ENCODE results near the gene PRKCA.

PRKCA gene

GRCh38 chr17:66364990-66365490 is 62.6 kb downstream of the PRKCA start:
- Histone ChIP-seq H3K9me3 (ENCODE audit: insufficient read depth, low read length) (no peaks in the 10 kb centered on the region), H3K79me2 (ENCODE audit: low read length) (no peaks in the 10 kb centered on the region), H3K4me2 (ENCODE audit: low read length) (peak overlapping the region; percentile 65), H3K27ac (ENCODE audit: low read length) (no peak overlapping the region), H3K9ac (ENCODE audit: low read length) (no peak overlapping the region), H3K36me3 (replicated peaks; ENCODE audit: low read depth, low read length) (no peaks in the 10 kb centered on the region), H3K27me3 (ENCODE audit: low read depth, low read length) (peaks cover 13% of the 10 kb centered on the region), H3K4me1 (ENCODE audit: low read length) (peaks cover 12% of the 10 kb centered on the region), H4K20me1 (ENCODE audit: insufficient read depth, low read length) (no peaks in the 10 kb centered on the region), H3K4me3 (ENCODE audit: low read length) (peak overlapping the region; percentile 47), H2AFZ (ENCODE audit: low read depth, low read length) (no peak overlapping the region)
- TF ChIP-seq EZH2phosphoT487 (IDR thresholded peaks at IDR 0.05; ENCODE audit: low read depth) (no peak), CTCF (IDR thresholded peaks at IDR 0.05; ENCODE audit: low read depth, low read length) (no peak)

DNA sequence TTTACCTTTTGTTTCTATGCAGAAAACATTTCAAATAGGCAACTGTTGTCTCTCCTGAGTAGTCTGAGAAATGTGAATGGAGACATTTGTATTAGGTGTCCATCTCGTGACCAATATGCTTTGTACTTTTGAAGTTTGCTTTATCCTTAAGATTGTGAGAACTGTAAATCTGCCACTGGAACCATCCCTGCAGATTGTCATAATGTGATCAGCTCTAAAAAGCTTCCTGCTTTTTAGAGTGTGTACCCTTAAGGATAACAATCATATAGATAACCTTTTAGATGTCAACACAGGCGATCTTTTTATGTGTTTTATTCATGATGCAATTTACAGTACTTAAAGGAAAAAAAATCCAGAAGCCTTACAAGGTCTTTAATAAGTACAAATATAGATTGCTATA is 63.5 kb downstream of the PRKCA start:
- TF ChIP-seq CTCF (IDR thresholded peaks at IDR 0.05; ENCODE audit: low read depth, low read length): no peak
- no peak for TF ChIP-seq EZH2phosphoT487 (IDR thresholded peaks at IDR 0.05; ENCODE audit: low read depth)
- Histone ChIP-seq H3K79me2 (ENCODE audit: low read length) (no peaks in the 10 kb centered on the region), H2AFZ (ENCODE audit: low read depth, low read length) (no peak overlapping the region), H3K36me3 (replicated peaks; ENCODE audit: low read depth, low read length) (no peaks in the 10 kb centered on the region), H3K27me3 (ENCODE audit: low read depth, low read length) (peaks cover 13% of the 10 kb centered on the region), H3K9ac (ENCODE audit: low read length) (no peak overlapping the region), H3K9me3 (ENCODE audit: insufficient read depth, low read length) (no peaks in the 10 kb centered on the region), H3K27ac (ENCODE audit: low read length) (no peak overlapping the region), H3K4me1 (ENCODE audit: low read length) (peaks cover 12% of the 10 kb centered on the region), H3K4me2 (ENCODE audit: low read length) (no peak overlapping the region), H3K4me3 (ENCODE audit: low read length) (no peak overlapping the region), H4K20me1 (ENCODE audit: insufficient read depth, low read length) (no peaks in the 10 kb centered on the region)

GRCh38 chr17:66367107-66367506 is 64.7 kb downstream of the PRKCA start:
- Histone ChIP-seq H2AFZ (ENCODE audit: low read depth, low read length) (no peak overlapping the region), H3K27me3 (ENCODE audit: low read depth, low read length) (peaks cover 13% of the 10 kb centered on the region), H3K4me1 (ENCODE audit: low read length) (peaks cover 12% of the 10 kb centered on the region), H4K20me1 (ENCODE audit: insufficient read depth, low read length) (no peaks in the 10 kb centered on the region), H3K4me3 (ENCODE audit: low read length) (no peak overlapping the region), H3K79me2 (ENCODE audit: low read length) (no peaks in the 10 kb centered on the region), H3K9me3 (ENCODE audit: insufficient read depth, low read length) (no peaks in the 10 kb centered on the region), H3K4me2 (ENCODE audit: low read length) (no peak overlapping the region), H3K36me3 (replicated peaks; ENCODE audit: low read depth, low read length) (no peaks in the 10 kb centered on the region), H3K9ac (ENCODE audit: low read length) (no peak overlapping the region), H3K27ac (ENCODE audit: low read length) (no peak overlapping the region)
- TF ChIP-seq CTCF (IDR thresholded peaks at IDR 0.05; ENCODE audit: low read depth, low read length) (no peak), EZH2phosphoT487 (IDR thresholded peaks at IDR 0.05; ENCODE audit: low read depth) (no peak)

DNA sequence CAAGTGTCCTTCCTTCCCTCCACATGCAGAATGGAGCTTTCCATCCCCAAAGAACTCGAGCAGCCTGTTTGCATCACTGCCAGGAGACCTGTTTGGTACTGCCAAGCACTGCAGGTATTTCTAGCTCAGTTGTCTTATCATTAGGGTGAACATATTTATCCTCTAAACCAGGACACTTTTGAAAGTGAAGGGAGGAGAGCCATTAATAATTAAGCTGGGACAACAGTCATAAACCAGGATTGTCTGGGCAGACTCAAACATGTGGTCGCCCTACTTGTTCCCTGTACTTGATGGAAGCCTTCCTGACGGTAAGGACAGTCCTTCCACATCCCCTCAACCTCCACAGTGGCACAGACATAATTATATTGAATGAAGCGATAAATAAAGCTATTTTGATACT is 67.4 kb downstream of the PRKCA start:
- H2AFZ ChIP-seq (ENCODE audit: low read depth, low read length): no peak overlapping the region
- TF ChIP-seq CTCF (IDR thresholded peaks at IDR 0.05; ENCODE audit: low read depth, low read length): no peak
- TF ChIP-seq EZH2phosphoT487 (IDR thresholded peaks at IDR 0.05; ENCODE audit: low read depth): no peak
- no peak overlapping the region for H3K27ac ChIP-seq (ENCODE audit: low read length)
- peaks cover 10% of the 10 kb centered on the region for H3K27me3 ChIP-seq (ENCODE audit: low read depth, low read length)
- no peaks in the 10 kb centered on the region for H3K36me3 ChIP-seq (replicated peaks; ENCODE audit: low read depth, low read length)
- H3K79me2 ChIP-seq (ENCODE audit: low read length): no peaks in the 10 kb centered on the region
- no peak overlapping the region for H3K9ac ChIP-seq (ENCODE audit: low read length)
- no peaks in the 10 kb centered on the region for H4K20me1 ChIP-seq (ENCODE audit: insufficient read depth, low read length)
- H3K4me2 ChIP-seq (ENCODE audit: low read length): no peak overlapping the region
- peaks cover 4% of the 10 kb centered on the region for H3K4me1 ChIP-seq (ENCODE audit: low read length)
- no peaks in the 10 kb centered on the region for H3K9me3 ChIP-seq (ENCODE audit: insufficient read depth, low read length)
- no peak overlapping the region for H3K4me3 ChIP-seq (ENCODE audit: low read length)
